Neural progenitor cell (in vitro differentiated cells): Measurements from ENCODE around the gene PHF23.

Source experiments
- EZH2 ChIP-seq: fragments of 200-600 bp; sonication (generic); IDR thresholded peaks from 2 replicates; pipeline ENCODE4 v1.6.1; 2017; ENCODE audit warnings: antibody characterized with exemption, mild to moderate bottlenecking, moderate library complexity
- TF ChIP-seq, protein P1 (sequence below): fragments of 200-600 bp; sonication (generic); IDR thresholded peaks from 2 replicates; pipeline ENCODE4 v1.5.1; 2017; ENCODE audit warnings: antibody characterized with exemption, mild to moderate bottlenecking

GRCh38 chr17:7225711-7226331 is 13.4 kb downstream of the PHF23 start:
- TF ChIP-seq, protein P1, sequence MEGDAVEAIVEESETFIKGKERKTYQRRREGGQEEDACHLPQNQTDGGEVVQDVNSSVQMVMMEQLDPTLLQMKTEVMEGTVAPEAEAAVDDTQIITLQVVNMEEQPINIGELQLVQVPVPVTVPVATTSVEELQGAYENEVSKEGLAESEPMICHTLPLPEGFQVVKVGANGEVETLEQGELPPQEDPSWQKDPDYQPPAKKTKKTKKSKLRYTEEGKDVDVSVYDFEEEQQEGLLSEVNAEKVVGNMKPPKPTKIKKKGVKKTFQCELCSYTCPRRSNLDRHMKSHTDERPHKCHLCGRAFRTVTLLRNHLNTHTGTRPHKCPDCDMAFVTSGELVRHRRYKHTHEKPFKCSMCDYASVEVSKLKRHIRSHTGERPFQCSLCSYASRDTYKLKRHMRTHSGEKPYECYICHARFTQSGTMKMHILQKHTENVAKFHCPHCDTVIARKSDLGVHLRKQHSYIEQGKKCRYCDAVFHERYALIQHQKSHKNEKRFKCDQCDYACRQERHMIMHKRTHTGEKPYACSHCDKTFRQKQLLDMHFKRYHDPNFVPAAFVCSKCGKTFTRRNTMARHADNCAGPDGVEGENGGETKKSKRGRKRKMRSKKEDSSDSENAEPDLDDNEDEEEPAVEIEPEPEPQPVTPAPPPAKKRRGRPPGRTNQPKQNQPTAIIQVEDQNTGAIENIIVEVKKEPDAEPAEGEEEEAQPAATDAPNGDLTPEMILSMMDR = no peak
- TF ChIP-seq EZH2 = no peak
